NOMO-1 treated with DMSO at 0.1 percent for 48 hours (cell line): ENCODE data around the gene ITGAE.

ENCODE experiments used
- DNase-seq: peaks from one replicate; lab custom pipeline; 2025; ENCODE audit not compliant: unreplicated experiment; lab: John Stamatoyannopoulos, UW

The ITGAE gene

DNA sequence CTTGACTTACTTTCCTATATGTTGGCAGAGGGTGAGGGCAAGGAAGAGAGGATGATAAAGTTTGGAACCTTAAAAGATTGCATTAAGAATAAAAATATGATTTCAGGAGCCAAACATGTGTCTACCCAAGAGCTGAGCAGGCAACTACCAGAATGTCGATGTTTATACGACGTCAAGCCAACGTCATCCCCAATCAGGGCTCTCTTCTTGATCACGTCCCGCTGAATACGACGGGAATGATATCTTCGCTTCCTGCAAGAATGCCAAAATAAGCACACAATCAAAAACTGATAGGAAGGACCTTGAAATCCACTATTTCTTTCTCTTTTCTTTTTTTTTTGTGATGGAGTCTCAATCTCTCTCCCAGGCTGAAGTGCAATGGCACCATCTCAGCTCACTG is 20.1 kb upstream of the ITGAE start:
- no peak for DNase-seq

DNA sequence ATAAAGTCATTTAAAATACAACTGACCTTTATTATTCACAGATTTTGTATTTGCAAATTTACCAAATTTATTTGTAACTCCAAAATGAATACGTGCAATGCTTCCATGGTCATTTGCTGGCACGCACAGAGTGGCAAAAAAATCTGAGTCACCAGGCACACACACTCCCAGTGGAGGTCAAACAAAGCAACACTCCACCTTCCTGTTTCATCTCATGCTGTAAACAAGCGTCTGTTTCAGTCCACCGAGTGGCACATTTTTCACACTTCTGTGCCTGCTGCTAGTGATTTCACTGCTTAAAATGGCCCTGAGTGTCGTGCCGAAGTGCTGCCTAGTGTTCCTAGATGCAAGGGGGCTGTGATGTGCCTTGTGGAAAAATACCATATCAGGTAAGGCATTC is 17.8 kb upstream of the ITGAE start:
- DNase-seq: no peak

DNA sequence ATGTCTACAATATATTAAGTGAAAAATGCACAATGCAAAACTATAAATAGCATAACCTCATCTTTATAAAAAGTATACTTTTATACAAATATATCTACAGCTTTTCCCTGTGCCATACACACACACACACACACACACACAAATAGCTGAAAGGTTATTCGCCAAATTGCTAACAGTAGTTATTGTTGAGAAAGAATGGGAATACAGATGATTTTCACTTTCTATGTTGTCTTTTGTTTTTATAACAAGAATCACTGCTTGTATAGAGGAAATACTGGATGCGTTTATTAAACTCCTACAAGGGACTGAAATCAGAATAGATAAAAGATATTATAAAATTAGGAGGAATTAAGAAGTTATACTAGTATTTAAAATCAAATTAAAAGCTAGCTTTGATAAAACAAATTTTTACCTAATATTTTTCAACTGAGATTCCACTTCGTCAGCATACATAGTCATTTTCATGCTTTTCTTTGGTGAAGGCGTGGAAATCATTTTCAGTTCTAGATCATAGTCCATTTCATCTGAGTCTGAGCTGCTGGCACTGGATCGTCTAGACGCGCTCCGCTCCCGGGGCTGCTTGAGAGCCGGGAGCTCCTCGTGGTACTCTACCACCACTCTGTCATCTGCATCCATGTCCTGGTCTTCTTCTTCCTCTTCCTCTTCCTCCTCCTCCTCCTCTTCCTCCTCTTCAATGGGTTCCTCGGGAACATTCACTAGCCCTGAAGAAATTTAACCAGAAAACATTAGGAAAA is 17.0 kb upstream of the ITGAE start:
- no peak for DNase-seq

DNA sequence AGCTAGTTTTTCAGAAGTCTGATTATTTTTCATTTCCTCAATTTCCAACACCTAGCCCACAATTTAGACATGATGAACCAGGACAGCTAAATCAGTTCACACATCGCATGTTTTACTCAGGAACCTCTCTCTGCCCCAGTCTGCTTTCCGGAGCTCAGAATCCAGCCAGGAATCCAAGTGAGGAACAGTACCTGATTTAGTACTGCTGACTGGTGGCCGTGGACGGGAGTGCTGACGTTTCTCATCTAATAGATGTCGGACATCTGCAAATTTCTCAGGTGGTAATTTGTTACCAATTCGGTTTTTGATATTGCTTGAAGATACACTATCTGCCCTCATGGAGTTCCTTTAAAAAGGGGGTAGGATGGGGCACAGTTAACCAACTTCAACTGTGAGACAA is 14.9 kb upstream of the ITGAE start:
- DNase-seq: no peak

DNA sequence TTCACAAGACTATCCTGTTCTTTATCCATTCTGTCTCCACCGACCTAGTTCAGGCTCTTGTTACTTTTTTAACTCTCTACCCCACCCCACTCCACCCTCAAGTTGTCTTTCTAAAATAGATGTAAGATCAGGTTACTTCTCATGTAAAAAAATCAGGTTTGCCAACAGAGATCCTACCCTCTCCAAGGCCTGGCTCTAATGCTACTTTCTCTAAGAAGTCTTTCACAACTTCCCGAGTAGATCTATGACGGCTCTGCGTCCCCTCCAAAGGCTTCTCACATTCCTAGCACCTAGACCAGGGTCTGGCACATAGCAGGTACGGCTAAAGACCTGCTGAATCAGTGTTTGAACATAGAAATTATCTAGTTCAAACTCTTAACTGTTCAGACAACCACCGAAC is 14.1 kb upstream of the ITGAE start:
- no peak for DNase-seq

DNA sequence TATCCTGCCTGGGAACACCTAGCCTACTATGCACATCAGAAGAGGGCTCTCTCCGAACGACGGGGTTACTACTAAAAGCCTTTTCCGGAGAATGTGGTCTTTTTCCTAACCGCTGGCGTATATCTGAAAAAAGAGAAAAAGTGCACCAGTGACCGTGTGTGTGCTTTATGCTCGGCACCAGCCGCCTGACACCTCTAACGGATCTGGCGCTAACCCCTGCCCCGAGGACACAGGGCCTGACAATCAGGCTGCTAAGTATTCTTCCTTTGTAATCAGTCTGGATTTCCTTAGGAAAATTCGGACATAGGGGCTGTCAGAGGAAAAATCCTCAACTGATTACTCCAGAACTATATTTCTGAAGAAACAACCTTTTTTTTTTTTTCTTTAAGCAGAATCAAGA is 13.4 kb upstream of the ITGAE start:
- DNase-seq: no peak

DNA sequence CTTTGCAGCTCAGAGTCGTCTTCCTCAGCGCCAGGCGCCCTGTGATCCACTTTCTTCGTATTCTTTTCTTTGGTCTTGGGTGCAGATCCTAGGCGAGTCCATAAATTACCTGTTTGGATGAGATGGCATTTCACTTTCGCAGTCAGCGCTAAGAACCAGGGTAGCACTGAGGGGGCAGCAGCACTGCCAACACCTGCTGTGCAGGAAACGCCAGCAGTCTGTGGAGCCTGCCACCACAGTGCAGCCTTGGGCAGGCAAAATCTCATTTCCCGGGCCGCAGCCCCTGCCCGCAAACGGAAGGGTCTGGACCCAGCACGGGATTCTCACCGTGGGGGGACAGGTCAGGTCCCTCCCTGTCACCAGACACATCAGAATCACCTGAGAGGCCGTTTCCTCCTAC is 12.2 kb upstream of the ITGAE start:
- no peak for DNase-seq

DNA sequence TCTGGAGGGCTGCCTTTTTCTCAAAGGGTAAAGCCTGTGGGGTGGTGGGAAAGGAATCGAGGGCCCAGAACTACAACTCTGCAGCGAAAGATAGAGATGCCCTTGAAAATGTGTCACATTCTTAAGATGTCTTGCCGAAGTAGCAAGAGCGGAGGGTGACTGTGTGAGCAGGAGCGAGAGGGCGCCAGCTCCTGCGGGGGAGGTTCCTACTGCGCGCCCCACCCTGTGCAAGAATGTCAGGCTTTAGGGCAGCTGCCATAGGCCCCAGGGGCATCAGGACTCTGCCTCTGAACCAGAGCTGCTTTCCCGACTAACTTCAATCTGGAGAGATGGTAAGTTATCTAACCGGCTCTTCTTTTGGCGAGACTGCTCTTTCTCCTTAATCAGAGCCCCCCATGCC is 11.8 kb upstream of the ITGAE start:
- DNase-seq: no peak

DNA sequence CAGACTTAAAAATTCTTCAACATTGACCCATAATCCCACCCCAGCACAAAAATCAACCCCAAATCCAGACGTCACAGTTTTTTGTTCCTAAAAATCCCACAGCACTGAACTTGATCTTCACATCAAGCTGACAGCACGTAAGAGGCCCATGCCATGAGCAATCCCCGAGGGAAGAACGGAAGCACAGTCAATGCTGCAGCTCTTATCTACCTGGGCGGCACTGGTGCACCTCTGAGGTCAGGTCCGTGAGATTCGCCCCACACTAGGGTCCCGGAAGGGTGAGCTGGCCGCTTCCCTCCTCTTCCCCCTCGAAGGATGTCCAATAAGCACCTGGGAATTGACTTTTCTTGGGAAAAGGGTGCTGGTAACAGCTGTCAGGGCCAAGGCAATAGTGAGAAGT is 11.3 kb upstream of the ITGAE start:
- no peak for DNase-seq

DNA sequence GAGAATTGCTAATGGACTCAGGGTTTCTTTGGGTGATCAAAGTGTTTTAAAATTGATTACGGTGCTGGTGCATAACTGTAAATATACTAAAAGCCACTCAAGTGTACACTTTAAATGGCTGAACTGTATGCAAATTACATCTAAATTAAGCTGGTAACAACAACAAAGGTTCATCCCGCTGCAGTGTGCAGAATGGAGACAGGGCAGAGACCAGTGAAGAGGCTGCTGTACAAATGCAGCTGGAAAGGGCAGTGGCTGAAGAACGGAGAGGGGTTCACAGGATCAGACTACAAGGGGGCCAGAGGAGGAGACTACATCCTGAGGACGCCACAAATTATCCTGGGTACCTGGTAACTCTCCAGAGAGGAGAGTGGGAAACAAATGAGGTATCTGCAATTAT is 9.0 kb upstream of the ITGAE start:
- no peak for DNase-seq

DNA sequence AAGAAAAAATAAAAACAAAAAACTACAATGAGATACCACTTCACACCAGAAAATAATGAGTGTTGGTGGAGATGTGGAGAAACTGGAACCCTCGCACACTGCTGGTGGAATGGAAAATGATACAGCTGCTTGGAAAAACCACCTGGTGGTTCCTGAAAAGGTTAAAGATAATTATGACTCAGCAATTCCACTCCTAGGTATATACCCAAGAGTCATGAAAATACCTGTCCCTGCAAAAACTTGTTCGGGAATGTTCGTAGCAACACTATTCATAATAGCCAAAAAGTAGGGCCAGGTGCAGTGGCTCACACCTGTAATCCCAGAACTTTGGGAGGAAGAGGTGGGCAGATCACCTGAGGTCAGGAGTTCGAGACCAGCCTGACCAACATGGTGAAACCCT is 8.1 kb upstream of the ITGAE start:
- DNase-seq: no peak

DNA sequence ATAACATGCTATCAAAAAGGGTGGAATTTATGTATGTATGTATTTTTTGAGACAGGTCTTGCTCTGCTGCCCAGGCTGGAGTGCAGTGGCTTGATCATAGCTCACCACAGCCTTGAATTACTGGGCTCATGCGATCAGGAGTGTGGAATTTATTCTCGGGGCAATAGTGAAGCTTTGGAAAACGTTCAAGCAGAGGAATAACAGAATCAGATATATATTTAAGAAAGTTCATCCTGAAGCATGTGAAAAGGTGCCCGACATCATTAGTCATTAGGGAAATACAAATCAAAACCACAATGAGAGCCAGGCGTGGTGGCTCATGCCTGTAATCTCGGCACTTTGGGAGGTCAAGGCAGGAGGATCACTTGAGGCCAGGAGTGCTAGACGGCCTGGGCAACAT is 7.7 kb upstream of the ITGAE start:
- DNase-seq: no peak

DNA sequence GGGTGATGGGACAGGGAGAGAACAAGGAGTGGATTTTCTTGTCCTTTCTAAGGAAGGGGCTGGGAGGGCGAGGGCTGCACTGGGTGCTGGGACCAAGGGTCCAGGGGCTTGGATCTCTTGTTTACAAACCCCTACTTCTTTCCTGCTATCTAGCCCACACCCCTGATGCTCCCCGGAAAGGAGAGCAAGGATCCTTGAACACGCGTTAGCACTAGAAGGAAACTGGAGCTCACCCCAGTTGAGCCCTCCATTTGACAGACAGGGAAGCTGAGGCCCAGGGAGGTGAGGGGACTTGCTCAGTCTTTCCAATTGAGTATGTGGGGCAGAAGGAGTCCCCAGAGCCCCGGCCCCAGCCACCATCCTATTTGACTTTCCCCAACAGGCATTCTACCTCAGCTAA is 4.6 kb upstream of the ITGAE start:
- no peak for DNase-seq

DNA sequence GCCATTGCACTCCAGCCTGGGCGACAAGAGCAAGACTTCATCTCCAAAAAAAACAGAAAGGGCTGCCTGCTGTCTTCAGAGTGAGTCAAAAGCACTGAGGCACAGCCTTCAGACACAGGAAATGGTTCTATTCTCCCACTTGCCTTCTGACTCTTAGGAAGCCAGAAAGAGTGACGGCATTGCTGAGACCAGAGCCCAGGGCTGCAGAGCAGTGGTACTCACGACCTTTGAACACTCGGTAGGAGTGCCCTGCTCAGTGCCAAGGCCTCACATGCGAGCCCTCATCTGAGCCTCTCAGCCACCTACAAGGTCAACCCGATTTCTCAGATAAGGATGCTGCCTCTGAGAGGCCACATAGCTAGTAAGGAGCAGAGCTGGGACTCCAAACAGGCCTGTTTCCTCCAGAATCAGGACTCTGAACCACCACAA is 3.5 kb upstream of the ITGAE start:
- no peak for DNase-seq

DNA sequence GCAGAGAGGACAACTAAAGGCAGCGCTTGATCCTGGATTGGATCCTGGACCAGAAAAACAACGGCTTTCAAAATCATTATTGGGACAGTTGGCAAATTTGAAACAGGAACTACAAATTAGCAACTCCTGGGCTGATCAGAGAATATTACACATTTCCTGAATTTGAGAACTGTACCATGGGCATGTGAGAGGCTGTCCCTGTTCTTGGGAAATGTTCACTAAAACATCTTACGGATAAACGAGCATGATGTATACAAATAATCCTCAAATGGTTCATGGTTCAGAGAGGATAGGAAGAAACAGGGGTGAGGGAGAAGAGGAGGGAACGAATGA is 2.3 kb upstream of the ITGAE start:
- DNase-seq: peak; percentile 54

DNA sequence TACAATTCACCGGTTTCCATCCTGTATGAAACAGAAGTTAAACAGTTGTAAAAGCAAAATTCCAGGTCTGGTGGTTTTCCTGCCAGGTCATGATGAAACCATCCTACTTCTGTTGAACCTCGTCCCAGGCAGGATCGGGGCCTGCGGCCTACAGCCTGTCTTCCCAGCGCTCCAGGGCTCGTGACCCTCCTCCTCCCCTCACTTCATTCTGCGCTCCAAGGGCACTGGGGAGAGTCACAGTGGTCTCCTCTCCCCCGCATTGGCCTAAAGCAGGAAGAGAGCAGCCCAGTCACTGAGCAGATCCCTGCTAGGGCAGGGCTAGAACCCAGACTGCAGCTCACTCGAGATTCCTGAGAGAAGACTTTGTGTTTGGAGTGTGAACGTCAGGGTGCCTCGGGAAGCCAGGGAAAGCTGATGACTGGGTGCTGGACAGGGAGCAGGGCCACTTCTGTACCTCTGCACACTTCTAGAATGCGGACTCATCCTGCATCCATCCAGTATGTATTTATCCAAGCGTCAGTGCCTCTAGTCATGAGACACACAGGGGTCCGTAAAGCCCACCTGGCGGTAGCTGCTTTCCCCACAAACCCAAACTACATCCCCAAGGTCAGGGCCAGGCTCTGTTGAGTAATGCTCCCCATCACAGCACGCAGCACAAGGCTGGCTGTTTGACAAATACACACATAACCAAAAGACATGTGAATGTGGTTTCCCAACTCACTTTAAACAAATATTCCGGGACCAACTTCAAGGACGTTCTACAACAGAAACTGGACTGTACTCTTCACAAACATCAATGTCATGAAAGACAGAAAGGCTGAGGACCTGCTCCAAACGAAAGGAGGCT is 1.7 kb upstream of the ITGAE start:
- peak; percentile 54 for DNase-seq

DNA sequence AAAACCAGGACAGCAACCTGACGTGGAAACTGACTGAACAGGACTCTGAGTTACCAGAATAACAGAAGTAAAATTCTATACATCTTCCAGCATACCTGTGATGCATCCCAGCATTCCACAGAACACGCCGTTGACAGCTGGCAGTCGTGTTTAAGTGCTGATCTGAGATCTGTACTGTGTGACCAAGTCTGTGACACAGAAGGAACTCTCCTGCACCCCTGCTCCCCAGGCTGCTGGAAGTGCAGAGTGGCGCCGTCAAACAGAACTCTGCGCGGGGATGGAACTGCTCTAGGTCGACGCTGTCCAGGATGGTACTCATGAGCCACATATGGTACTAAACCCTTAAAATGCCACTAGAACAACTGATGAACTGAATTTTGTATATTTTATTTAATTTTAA is 804 bp upstream of the ITGAE start:
- no peak for DNase-seq

DNA sequence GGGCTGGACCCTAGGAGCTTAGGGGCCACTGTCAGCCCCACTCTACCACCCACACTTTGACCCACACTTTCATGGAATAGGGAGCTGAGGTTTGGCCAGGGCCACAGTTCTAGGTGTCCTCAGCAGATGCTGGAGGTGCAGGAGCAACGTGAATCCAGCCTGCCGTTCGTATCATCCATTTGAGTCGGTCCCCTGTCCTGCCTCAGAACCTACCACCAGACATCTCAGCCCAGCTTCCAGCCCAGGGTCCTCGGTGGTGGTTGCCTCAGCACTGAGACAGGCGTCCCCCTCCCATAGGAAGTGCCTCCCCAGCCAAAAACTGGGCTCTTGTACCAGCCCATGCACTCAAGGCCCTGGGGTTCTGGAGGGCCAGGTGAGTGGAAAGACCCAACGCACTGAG is 359 bp upstream of the ITGAE start:
- DNase-seq: no peak

DNA sequence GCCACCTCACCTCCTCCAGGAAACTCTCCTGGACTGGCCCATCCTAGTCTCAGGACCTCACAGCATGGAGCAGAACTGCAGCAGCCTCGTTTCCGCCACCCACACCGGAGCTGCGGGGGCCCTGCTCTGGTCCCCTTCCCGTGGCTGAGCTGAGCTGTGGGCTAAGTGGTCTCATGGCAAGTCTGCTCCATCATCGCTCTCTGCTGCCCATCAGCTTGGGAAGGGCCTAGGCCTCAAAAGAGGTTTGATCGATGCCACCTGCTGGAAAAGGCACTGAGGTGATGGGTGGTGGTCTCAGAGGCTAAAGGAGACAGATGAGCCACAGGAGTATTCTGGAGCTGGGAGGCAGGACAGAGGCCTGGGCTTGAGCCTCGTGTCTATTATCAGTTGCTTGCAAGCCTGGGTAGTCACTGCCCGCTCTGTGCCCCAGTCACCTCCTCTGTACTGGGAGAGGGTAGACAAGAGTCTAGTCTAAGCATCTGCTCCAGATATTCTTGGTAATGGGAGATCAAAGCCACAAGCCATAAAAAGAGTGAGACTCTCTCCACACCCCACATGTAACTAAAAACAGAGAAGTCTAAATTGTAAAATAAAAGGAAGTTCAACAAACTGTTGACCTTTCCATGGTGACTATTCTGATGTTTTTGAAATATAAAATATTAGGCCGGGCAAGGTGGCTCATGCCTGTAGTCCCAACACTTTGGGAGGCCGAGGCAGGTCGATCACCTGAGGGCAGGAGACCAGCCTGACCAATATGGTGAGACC is 1.6 kb downstream of the ITGAE start:
- DNase-seq: peak; percentile 47

DNA sequence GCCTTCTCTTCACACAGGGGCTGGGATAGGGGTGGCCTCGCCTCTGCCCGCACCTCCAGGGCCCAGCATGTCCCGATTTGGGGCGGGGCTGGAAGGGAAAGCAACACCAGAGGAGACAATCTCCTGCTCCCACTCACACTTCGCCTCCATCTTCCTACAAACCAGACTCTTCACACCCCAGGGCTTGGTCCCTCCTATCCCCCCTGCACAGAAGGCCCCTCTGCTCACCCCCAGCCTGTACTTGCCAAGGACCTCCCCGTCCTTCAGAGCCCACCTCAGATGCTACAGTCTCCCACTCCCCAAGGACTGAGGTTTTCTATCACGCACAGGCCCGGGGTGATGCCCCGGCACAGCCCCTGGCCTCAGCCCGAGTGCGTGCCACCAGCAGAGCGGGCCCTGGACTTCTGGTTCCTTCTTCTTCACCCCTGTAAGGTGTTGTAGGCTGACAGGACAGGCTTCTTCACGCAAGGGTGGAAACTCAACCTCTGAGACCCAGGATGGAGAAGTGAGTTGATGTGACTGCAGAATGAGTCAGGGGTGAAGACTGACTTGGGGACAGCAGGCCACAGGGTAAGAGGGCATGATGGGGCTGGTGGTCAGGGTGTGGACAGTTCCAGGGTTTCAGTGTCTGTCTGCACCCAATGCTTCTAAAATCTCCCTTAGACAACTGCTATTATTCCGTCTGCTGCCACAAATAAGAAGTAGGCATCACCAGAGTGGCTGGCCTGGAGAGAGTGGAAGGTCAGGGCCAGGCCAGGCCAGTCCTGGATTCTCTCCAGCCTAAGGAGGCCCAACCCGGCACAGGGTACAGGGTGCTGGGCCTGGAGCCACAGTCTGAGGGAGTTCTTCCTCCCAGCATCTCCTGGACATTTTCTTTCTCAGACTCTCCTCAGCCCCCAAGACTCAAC is 2.5 kb downstream of the ITGAE start:
- no peak for DNase-seq

DNA sequence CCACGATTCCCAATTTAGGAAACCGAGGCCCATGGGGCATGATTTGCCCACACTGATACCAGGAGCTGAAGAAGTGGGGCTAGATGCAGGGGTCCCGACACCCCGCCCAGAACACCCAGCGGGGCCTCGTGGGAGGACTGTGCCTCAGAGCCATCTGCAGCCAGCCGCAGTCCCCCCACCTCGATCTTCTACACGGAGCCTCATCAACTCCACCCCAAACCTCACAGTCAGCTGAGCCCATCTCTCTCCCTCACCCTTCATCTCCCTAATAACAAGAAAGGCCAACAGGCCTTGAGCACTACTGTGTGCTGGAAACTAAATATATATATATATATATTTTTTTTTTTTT is 4.2 kb downstream of the ITGAE start:
- no peak for DNase-seq
